ENCODE data around the gene SDHAF4.
"Not testable (repeated sequence)": the region's sequence is repeated elsewhere in the genome, so short reads cannot be mapped to it uniquely, and the experiment has no call there.

Gene SDHAF4

GRCh38 chr6:70586114-70586513 is 19.4 kb downstream of the SDHAF4 start:
- no peak for DNase-seq (ENCODE audit: low read depth)

GRCh38 chr6:70590400-70590799 is 23.7 kb downstream of the SDHAF4 start:
- DNase-seq (ENCODE audit: low read depth): no peak
- H3K4me3 ChIP-seq (ENCODE audit: low read depth, low read length): no peak overlapping the region

More at GRCh38 chr6:70586114-70586513, 19.4 kb downstream of the SDHAF4 start:
- H3K4me3 ChIP-seq (ENCODE audit: low read depth, low read length): no peak overlapping the region

GRCh38 chr6:70592391-70593117 is 25.8 kb downstream of the SDHAF4 start:
- no peak overlapping the region for H3K4me3 ChIP-seq (ENCODE audit: low read depth, low read length)
- no peak for DNase-seq (ENCODE audit: low read depth)

- no peak overlapping the region for H3K4me3 ChIP-seq (ENCODE audit: low read depth, low read length)
- no peak for DNase-seq (ENCODE audit: low read depth)
Observed at GRCh38 chr6:70593118-70593486, 26.4 kb downstream of the SDHAF4 start.

GRCh38 chr6:70599187-70599586 is 32.5 kb downstream of the SDHAF4 start:
- no peak for DNase-seq (ENCODE audit: low read depth)
- no peak overlapping the region for H3K4me3 ChIP-seq (ENCODE audit: low read depth, low read length)

GRCh38 chr6:70601014-70601413 is 34.3 kb downstream of the SDHAF4 start:
- no peak overlapping the region for H3K4me3 ChIP-seq (ENCODE audit: low read depth, low read length)
- no peak for DNase-seq (ENCODE audit: low read depth)

- no peak overlapping the region for H3K4me3 ChIP-seq (ENCODE audit: low read depth, low read length)
- DNase-seq (ENCODE audit: low read depth): no peak
Observed at GRCh38 chr6:70604254-70604653, 37.5 kb downstream of the SDHAF4 start.

GRCh38 chr6:70607371-70607770 is 40.6 kb downstream of the SDHAF4 start:
- not testable (repeated sequence) for H3K4me3 ChIP-seq (ENCODE audit: low read depth, low read length); DNase-seq (ENCODE audit: low read depth)

- not testable (repeated sequence) for H3K4me3 ChIP-seq (ENCODE audit: low read depth, low read length); DNase-seq (ENCODE audit: low read depth)
Observed at GRCh38 chr6:70609181-70609580, 42.5 kb downstream of the SDHAF4 start.

- DNase-seq (ENCODE audit: low read depth): no peak
- no peak overlapping the region for H3K4me3 ChIP-seq (ENCODE audit: low read depth, low read length)
Observed at GRCh38 chr6:70616728-70617260, 50.1 kb downstream of the SDHAF4 start.

GRCh38 chr6:70620746-70621145 is 54.0 kb downstream of the SDHAF4 start:
- no peak for DNase-seq (ENCODE audit: low read depth)
- no peak overlapping the region for H3K4me3 ChIP-seq (ENCODE audit: low read depth, low read length)

- no peak overlapping the region for H3K4me3 ChIP-seq (ENCODE audit: low read depth, low read length)
- DNase-seq (ENCODE audit: low read depth): no peak
Observed at GRCh38 chr6:70622461-70622860, 55.7 kb downstream of the SDHAF4 start.

GRCh38 chr6:70625436-70625835 is 58.7 kb downstream of the SDHAF4 start:
- DNase-seq (ENCODE audit: low read depth): no peak
- no peak overlapping the region for H3K4me3 ChIP-seq (ENCODE audit: low read depth, low read length)

GRCh38 chr6:70627500-70628254 is 60.9 kb downstream of the SDHAF4 start:
- no peak overlapping the region for H3K4me3 ChIP-seq (ENCODE audit: low read depth, low read length)
- DNase-seq (ENCODE audit: low read depth): no peak

GRCh38 chr6:70629929-70630328 is 63.2 kb downstream of the SDHAF4 start:
- no peak for DNase-seq (ENCODE audit: low read depth)
- H3K4me3 ChIP-seq (ENCODE audit: low read depth, low read length): no peak overlapping the region

- no peak overlapping the region for H3K4me3 ChIP-seq (ENCODE audit: low read depth, low read length)
- DNase-seq (ENCODE audit: low read depth): no peak
Observed at GRCh38 chr6:70633870-70634269, 67.1 kb downstream of the SDHAF4 start.

- DNase-seq (ENCODE audit: low read depth): no peak
- H3K4me3 ChIP-seq (ENCODE audit: low read depth, low read length): no peak overlapping the region
Observed at GRCh38 chr6:70636596-70636995, 69.9 kb downstream of the SDHAF4 start.

- DNase-seq (ENCODE audit: low read depth): no peak
- H3K4me3 ChIP-seq (ENCODE audit: low read depth, low read length): no peak overlapping the region
Observed at GRCh38 chr6:70638468-70638867, 71.7 kb downstream of the SDHAF4 start.

Data from skeletal muscle cell (primary cell).